HEK293 (cell line): ENCODE measurements around the gene RBM4B.

Source experiments
- CTCF ChIA-PET: fragments of 350-600 bp; formaldehyde crosslinking; extraction: SDS; loops from one replicate; lab custom pipeline; 2021; ENCODE audit warnings: antibody characterized with exemption; lab: Yijun Ruan, JAX
- POLR2A ChIA-PET: fragments of 300-600 bp; formaldehyde crosslinking; extraction: SDS; loops from one replicate; lab custom pipeline; 2020; ENCODE audit warnings: antibody characterized with exemption, inconsistent platforms; lab: Yijun Ruan, JAX
- H3K27ac ChIP-seq: fragments of 200-500 bp; sonication (Bioruptor generic); 2 replicates; pipeline ENCODE4 v1.5.1; 2014; ENCODE audit warnings: low read depth, low read length, control low read depth, inconsistent platforms; ENCODE audit errors: extremely low read depth
- H3K36me3 ChIP-seq, 2 experiments: fragments of 200-500 bp in 1 of 2; sonication (Bioruptor generic) in 1 of 2; 1 replicate in 1 of 2; 2 replicates in 1 of 2; pipeline ENCODE4 v1.5.1; 2014 to 2017; ENCODE audit warnings: inconsistent platforms in 2 of 2, low read length in 2 of 2; ENCODE audit not compliant: control insufficient read depth in 2 of 2, insufficient read depth in 1 of 2
- H3K4me1 ChIP-seq: fragments of 200-500 bp; sonication (Bioruptor generic); 2 replicates; pipeline ENCODE4 v1.5.1; 2014; ENCODE audit warnings: mild to moderate bottlenecking, low read length, inconsistent platforms; ENCODE audit not compliant: control insufficient read depth, insufficient read depth
- H3K4me3 ChIP-seq: 2 replicates; pipeline ENCODE4 v1.5.1; 2011; ENCODE audit warnings: low read depth, mild to moderate bottlenecking, control low read depth, low read length, moderate library complexity
- H3K9me3 ChIP-seq: fragments of 200-500 bp; sonication (Bioruptor generic); 2 replicates; pipeline ENCODE4 v1.5.1; 2014; ENCODE audit warnings: low read depth, low read length, inconsistent platforms; ENCODE audit not compliant: control insufficient read depth, insufficient read depth
- FEZF1 ChIP-seq: fragments of 450-650 bp; formaldehyde crosslinking; IDR thresholded peaks from 2 replicates; pipeline ENCODE4 v1.5.1; 2016; ENCODE audit warnings: missing biosample characterization, missing genetic modification characterization
- KLF8 ChIP-seq: fragments of 450-650 bp; formaldehyde crosslinking; IDR thresholded peaks from 2 replicates; pipeline ENCODE4 v1.5.1; 2016; ENCODE audit warnings: missing biosample characterization, missing genetic modification characterization
- OVOL3 ChIP-seq: fragments of 450-650 bp; formaldehyde crosslinking; IDR thresholded peaks from 2 replicates; pipeline ENCODE4 v1.5.1; 2016; ENCODE audit warnings: missing biosample characterization, missing genetic modification characterization
- REPIN1 ChIP-seq: fragments of 450-650 bp; formaldehyde crosslinking; IDR thresholded peaks from 2 replicates; pipeline ENCODE4 v1.5.1; 2017; ENCODE audit warnings: missing biosample characterization, missing genetic modification characterization, low read depth
- SCRT1 ChIP-seq: fragments of 450-650 bp; formaldehyde crosslinking; IDR thresholded peaks from 2 replicates; pipeline ENCODE4 v1.5.1; 2016; ENCODE audit warnings: missing biosample characterization, missing genetic modification characterization, borderline replicate concordance
- SP2 ChIP-seq: fragments of 450-650 bp; formaldehyde crosslinking; IDR thresholded peaks from 2 replicates; pipeline ENCODE4 v1.5.1; 2016; ENCODE audit warnings: missing biosample characterization, missing genetic modification characterization
- TRIM28 ChIP-seq: IDR thresholded peaks from 2 replicates; pipeline ENCODE4 v1.6.1; 2011; ENCODE audit warnings: low read length, control low read depth, borderline replicate concordance
- WT1 ChIP-seq: fragments of 450-650 bp; formaldehyde crosslinking; IDR thresholded peaks from 2 replicates; pipeline ENCODE4 v1.5.1; 2016; ENCODE audit warnings: missing biosample characterization, missing genetic modification characterization
- ZBTB21 ChIP-seq: fragments of 450-650 bp; formaldehyde crosslinking; IDR thresholded peaks from 2 replicates; pipeline ENCODE4 v1.5.1; 2017; ENCODE audit warnings: missing biosample characterization, missing genetic modification characterization
- ZEB2 ChIP-seq: fragments of 450-650 bp; formaldehyde crosslinking; IDR thresholded peaks from 2 replicates; pipeline ENCODE4 v1.5.1; 2016; ENCODE audit warnings: missing biosample characterization, missing genetic modification characterization
- ZNF16 ChIP-seq: fragments of 450-650 bp; formaldehyde crosslinking; IDR thresholded peaks from 2 replicates; pipeline ENCODE4 v1.5.1; 2016; ENCODE audit warnings: low read depth, missing biosample characterization, missing genetic modification characterization
- ZNF23 ChIP-seq: fragments of 450-650 bp; formaldehyde crosslinking; IDR thresholded peaks from 2 replicates; pipeline ENCODE4 v1.5.1; 2016; ENCODE audit warnings: missing biosample characterization, missing genetic modification characterization, borderline replicate concordance
- ZNF350 ChIP-seq: fragments of 450-650 bp; formaldehyde crosslinking; IDR thresholded peaks from 2 replicates; pipeline ENCODE4 v1.5.0; 2017; ENCODE audit warnings: missing biosample characterization, mild to moderate bottlenecking, missing genetic modification characterization
- ZNF600 ChIP-seq: fragments of 450-650 bp; formaldehyde crosslinking; IDR thresholded peaks from 2 replicates; pipeline ENCODE4 v1.5.1; 2016; ENCODE audit warnings: missing biosample characterization, missing genetic modification characterization
- ZNF843 ChIP-seq: fragments of 450-650 bp; formaldehyde crosslinking; IDR thresholded peaks from 2 replicates; pipeline ENCODE4 v1.5.1; 2016; ENCODE audit warnings: missing biosample characterization, missing genetic modification characterization
- ZSCAN23 ChIP-seq: fragments of 450-650 bp; formaldehyde crosslinking; IDR thresholded peaks from 2 replicates; pipeline ENCODE4 v1.5.1; 2016; ENCODE audit warnings: missing biosample characterization, missing genetic modification characterization
- ZSCAN30 ChIP-seq: fragments of 450-650 bp; IDR thresholded peaks from 2 replicates; pipeline ENCODE4 v1.5.1; 2018; ENCODE audit warnings: missing biosample characterization, mild to moderate bottlenecking, missing genetic modification characterization, moderate library complexity
- TF ChIP-seq, protein P1 (sequence below): fragments of 450-650 bp; formaldehyde crosslinking; IDR thresholded peaks from 2 replicates; pipeline ENCODE4 v1.5.1; 2016; ENCODE audit warnings: missing biosample characterization, missing genetic modification characterization
- TF ChIP-seq, protein P2 (sequence below): fragments of 450-650 bp; formaldehyde crosslinking; IDR thresholded peaks from 2 replicates; pipeline ENCODE4 v1.5.1; 2017; ENCODE audit warnings: missing biosample characterization, mild to moderate bottlenecking, missing genetic modification characterization, moderate library complexity
- TF ChIP-seq, protein P3 (sequence below): fragments of 450-650 bp; formaldehyde crosslinking; conservative IDR thresholded peaks from 2 replicates; pipeline ENCODE4 v1.5.1; 2016; ENCODE audit warnings: low read depth, missing biosample characterization, missing genetic modification characterization
- TF ChIP-seq, protein P4 (sequence below): fragments of 450-650 bp; formaldehyde crosslinking; IDR thresholded peaks from 2 replicates; pipeline ENCODE4 v1.5.1; 2016; ENCODE audit warnings: missing biosample characterization, missing genetic modification characterization, borderline replicate concordance

RBM4B gene

DNA sequence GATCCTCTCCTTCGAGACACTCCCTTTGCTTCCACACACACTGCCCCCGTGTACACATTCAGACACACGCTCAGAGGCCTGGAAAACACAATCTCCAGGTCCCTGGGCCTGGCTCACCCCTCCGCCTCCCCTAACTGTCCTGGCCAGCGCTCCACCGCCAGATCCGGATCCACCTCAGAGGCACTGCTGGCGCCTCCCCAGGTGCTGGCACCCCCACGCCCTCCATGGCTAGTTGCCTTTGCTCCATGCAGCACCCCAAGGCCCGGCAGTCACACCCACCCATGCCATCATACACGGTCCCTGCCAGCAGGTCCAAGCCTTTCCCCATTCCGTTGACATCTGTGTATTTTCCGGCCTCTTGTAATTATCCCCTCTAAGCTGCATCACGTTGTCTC is 40.2 kb upstream of the RBM4B start:
- H3K4me3 ChIP-seq: no peak overlapping the region
- ChIA-PET CTCF (interaction anchor here (0.7 kb wide), 1 partner anchor 128 kb away, joined by 3 read pairs; no protein-coding TSS in a partner anchor), POLR2A (no interaction called here)
- no peak for TF ChIP-seq KLF8 (tag by site-specific recombination)
- TF ChIP-seq, protein P1, sequence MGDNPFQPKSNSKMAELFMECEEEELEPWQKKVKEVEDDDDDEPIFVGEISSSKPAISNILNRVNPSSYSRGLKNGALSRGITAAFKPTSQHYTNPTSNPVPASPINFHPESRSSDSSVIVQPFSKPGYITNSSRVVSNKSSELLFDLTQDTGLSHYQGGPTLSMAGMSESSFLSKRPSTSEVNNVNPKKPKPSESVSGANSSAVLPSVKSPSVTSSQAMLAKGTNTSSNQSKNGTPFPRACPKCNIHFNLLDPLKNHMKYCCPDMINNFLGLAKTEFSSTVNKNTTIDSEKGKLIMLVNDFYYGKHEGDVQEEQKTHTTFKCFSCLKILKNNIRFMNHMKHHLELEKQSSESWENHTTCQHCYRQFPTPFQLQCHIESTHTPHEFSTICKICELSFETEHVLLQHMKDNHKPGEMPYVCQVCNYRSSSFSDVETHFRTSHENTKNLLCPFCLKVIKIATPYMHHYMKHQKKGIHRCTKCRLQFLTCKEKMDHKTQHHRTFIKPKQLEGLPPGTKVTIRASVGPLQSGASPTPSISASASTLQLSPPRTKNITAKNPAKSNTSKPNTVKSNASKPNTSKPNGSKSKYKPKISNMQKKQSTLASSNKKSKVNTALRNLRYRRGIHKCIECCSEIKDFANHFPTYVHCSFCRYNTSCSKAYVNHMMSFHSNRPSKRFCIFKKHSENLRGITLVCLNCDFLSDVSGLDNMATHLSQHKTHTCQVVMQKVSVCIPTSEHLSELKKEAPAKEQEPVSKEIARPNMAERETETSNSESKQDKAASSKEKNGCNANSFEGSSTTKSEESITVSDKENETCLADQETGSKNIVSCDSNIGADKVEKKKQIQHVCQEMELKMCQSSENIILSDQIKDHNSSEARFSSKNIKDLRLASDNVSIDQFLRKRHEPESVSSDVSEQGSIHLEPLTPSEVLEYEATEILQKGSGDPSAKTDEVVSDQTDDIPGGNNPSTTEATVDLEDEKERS: no peak
- TF ChIP-seq, protein P2, sequence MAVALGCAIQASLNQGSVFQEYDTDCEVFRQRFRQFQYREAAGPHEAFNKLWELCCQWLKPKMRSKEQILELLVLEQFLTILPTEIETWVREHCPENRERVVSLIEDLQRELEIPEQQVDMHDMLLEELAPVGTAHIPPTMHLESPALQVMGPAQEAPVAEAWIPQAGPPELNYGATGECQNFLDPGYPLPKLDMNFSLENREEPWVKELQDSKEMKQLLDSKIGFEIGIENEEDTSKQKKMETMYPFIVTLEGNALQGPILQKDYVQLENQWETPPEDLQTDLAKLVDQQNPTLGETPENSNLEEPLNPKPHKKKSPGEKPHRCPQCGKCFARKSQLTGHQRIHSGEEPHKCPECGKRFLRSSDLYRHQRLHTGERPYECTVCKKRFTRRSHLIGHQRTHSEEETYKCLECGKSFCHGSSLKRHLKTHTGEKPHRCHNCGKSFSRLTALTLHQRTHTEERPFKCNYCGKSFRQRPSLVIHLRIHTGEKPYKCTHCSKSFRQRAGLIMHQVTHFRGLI (tag by site-specific recombination): no peak
- TF ChIP-seq REPIN1 (tag by site-specific recombination): no peak
- no peak for TF ChIP-seq WT1 (tag by site-specific recombination)
- TF ChIP-seq, protein P3, sequence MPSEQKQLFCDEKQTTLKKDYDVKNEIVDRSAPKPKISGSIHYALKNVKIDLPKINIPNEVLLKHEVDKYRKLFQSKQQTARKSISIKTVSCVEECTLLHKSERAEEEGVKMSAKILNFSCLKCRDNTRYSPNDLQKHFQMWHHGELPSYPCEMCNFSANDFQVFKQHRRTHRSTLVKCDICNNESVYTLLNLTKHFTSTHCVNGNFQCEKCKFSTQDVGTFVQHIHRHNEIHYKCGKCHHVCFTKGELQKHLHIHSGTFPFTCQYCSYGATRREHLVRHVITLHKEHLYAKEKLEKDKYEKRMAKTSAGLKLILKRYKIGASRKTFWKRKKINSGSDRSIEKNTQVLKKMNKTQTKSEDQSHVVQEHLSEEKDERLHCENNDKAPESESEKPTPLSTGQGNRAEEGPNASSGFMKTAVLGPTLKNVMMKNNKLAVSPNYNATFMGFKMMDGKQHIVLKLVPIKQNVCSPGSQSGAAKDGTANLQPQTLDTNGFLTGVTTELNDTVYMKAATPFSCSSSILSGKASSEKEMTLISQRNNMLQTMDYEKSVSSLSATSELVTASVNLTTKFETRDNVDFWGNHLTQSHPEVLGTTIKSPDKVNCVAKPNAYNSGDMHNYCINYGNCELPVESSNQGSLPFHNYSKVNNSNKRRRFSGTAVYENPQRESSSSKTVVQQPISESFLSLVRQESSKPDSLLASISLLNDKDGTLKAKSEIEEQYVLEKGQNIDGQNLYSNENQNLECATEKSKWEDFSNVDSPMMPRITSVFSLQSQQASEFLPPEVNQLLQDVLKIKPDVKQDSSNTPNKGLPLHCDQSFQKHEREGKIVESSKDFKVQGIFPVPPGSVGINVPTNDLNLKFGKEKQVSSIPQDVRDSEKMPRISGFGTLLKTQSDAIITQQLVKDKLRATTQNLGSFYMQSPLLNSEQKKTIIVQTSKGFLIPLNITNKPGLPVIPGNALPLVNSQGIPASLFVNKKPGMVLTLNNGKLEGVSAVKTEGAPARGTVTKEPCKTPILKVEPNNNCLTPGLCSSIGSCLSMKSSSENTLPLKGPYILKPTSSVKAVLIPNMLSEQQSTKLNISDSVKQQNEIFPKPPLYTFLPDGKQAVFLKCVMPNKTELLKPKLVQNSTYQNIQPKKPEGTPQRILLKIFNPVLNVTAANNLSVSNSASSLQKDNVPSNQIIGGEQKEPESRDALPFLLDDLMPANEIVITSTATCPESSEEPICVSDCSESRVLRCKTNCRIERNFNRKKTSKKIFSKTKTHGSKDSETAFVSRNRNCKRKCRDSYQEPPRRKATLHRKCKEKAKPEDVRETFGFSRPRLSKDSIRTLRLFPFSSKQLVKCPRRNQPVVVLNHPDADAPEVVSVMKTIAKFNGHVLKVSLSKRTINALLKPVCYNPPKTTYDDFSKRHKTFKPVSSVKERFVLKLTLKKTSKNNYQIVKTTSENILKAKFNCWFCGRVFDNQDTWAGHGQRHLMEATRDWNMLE (tag by site-specific recombination): no peak
- TF ChIP-seq SCRT1: no peak
- TF ChIP-seq ZNF23 (tag by site-specific recombination): no peak
- TF ChIP-seq ZNF16: no peak
- TF ChIP-seq OVOL3: no peak
- TF ChIP-seq ZSCAN30 (tag by site-specific recombination): no peak
- H3K27ac ChIP-seq: no peak overlapping the region
- H3K4me1 ChIP-seq: peaks cover 9% of the 10 kb centered on the region; the same call in 1 of the 2 replicates
- H3K36me3 ChIP-seq: peaks cover 4 to 60% of the 10 kb centered on the region in 2 experiments; a peak in 2 of 3 replicates
- no peaks in the 10 kb centered on the region for H3K9me3 ChIP-seq

DNA sequence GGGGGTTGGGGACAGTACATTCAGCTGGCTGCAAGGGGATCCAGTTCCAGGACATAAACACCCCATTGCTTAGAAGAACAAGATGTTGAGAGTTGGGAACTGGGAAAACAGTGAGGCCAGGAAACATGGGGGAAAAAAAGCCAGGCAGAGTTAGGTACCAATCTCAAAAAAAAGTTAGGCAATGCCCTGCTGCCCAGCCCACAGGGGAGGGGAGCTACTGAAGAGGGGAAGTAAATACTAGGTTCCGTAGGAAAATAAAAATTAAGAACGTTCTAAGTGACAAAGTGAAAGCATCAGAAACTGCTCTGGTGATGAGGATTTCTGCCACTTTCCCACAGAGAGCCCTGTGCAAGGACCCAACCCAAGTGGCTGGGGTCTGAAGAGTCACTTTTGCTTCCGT is 39.3 kb upstream of the RBM4B start:
- H3K4me3 ChIP-seq: no peak overlapping the region
- H3K36me3 ChIP-seq: peaks cover 4 to 66% of the 10 kb centered on the region in 2 experiments; a peak in 2 of 3 replicates
- no peaks in the 10 kb centered on the region for H3K9me3 ChIP-seq
- peaks cover 9% of the 10 kb centered on the region; the same call in 1 of the 2 replicates for H3K4me1 ChIP-seq
- POLR2A ChIA-PET: no interaction called here
- CTCF ChIA-PET: interaction anchor here (0.7 kb wide), 1 partner anchor 9 kb away, joined by 5 read pairs; no protein-coding TSS in a partner anchor
- H3K27ac ChIP-seq: no peak overlapping the region
- TF ChIP-seq FEZF1 (tag by site-specific recombination) (no peak), ZNF843 (no peak), TRIM28 (no peak), SP2 (tag by site-specific recombination) (no peak), ZSCAN23 (tag by site-specific recombination) (no peak), ZEB2 (tag by site-specific recombination) (no peak), ZBTB21 (tag by site-specific recombination) (no peak), ZNF600 (no peak), ZNF350 (tag by site-specific recombination) (no peak)
- TF ChIP-seq, protein P4, sequence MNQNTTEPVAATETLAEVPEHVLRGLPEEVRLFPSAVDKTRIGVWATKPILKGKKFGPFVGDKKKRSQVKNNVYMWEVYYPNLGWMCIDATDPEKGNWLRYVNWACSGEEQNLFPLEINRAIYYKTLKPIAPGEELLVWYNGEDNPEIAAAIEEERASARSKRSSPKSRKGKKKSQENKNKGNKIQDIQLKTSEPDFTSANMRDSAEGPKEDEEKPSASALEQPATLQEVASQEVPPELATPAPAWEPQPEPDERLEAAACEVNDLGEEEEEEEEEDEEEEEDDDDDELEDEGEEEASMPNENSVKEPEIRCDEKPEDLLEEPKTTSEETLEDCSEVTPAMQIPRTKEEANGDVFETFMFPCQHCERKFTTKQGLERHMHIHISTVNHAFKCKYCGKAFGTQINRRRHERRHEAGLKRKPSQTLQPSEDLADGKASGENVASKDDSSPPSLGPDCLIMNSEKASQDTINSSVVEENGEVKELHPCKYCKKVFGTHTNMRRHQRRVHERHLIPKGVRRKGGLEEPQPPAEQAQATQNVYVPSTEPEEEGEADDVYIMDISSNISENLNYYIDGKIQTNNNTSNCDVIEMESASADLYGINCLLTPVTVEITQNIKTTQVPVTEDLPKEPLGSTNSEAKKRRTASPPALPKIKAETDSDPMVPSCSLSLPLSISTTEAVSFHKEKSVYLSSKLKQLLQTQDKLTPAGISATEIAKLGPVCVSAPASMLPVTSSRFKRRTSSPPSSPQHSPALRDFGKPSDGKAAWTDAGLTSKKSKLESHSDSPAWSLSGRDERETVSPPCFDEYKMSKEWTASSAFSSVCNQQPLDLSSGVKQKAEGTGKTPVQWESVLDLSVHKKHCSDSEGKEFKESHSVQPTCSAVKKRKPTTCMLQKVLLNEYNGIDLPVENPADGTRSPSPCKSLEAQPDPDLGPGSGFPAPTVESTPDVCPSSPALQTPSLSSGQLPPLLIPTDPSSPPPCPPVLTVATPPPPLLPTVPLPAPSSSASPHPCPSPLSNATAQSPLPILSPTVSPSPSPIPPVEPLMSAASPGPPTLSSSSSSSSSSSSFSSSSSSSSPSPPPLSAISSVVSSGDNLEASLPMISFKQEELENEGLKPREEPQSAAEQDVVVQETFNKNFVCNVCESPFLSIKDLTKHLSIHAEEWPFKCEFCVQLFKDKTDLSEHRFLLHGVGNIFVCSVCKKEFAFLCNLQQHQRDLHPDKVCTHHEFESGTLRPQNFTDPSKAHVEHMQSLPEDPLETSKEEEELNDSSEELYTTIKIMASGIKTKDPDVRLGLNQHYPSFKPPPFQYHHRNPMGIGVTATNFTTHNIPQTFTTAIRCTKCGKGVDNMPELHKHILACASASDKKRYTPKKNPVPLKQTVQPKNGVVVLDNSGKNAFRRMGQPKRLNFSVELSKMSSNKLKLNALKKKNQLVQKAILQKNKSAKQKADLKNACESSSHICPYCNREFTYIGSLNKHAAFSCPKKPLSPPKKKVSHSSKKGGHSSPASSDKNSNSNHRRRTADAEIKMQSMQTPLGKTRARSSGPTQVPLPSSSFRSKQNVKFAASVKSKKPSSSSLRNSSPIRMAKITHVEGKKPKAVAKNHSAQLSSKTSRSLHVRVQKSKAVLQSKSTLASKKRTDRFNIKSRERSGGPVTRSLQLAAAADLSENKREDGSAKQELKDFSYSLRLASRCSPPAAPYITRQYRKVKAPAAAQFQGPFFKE (tag by site-specific recombination): no peak
